HG03095 (cell line): Measurements from ENCODE around the gene NELL1.

ENCODE experiments used
- ATAC-seq: cut with Tn5 transposase; IDR thresholded peaks from one replicate; pipeline ENCODE4 v1.9.1; 2021; ENCODE audit warnings: moderate library complexity; ENCODE audit not compliant: unreplicated experiment

NELL1 gene

DNA sequence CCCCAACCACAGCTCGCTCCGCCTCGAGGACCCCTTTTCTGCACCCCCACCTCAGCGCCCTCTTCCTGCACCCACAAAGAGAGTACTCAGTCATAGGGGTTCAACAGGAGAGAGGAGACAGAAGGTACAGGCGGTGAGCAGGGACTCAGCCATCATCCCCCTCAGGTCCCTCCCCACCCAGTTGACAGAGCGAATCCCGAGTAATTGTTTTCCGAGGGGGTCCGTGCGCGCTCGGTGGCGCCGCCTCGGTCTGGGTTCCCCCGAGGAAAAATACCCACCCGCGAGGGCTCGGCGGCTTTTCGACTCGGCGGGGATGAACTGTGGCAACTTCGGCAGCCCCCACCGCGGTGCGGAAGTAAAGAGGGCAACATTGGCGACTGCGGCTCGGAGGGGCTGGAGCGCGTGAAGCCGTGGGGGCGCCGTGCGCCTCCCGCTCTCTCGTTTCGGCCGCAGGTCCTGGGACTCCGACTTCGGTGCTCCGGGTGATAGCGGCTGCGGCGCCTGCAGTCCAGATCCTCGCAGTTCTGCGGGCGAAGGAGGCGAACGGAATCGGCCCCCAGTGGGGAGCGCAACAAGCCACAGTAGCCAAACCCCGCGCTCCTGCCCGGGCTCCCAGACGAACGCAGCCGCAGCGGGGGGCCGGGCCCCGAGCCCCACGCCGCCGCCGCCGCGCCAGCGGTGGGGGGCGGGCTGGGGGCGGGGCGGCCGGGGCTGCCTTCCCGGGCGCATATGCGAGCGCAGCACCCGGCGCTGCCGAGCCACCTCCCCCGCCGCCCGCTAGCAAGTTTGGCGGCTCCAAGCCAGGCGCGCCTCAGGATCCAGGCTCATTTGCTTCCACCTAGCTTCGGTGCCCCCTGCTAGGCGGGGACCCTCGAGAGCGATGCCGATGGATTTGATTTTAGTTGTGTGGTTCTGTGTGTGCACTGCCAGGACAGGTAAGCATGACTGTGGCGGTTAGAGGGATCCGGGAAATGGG is at the start of gene NELL1:
NELL1 (plus strand) TSS at position 743 of the 976 bp plus-strand sequence.
- ATAC-seq: no peak

- no peak for ATAC-seq
Measured at GRCh38 chr11:20620988-20621387, 48.4 kb upstream of the NELL1 start.

DNA sequence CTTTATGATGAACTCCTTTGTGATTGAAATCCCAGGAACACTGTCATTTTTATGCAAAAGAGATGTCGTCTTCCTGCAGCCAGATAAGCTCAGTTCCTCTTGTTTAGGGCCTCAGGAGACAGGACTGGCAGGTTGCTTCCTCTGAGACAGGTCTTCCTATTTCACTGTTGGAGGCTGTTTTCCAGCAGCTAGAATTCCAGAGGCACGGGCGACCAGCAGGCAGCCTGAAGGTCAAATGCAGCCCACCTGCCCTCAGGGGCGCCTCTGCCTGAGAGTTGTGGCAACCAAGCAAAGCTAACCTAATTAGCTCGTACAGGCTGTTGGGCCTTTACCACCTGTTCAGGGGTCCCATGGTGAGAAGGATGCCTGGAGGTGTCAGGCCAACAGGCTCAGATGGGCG is 47.7 kb upstream of the NELL1 start:
- ATAC-seq: no peak

DNA sequence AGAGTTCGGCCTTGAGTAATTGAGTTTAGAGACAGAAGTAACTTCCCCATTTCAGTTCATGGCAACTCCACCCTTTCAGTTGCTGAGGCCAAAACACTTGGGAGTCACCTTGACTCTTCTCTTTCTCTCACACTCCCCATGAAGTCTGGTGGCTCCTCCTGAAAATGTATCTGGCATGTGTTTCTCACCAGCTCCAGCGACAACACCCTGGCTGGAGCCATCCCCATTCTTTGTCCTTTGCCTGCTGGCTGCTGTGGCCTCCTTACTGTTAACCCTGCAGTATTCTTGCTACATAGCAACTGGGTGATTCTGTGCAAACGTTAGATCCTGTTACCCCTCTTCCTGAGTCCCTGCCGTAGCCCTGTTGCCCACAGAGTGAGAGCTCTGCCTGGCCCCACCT is 46.1 kb upstream of the NELL1 start:
- no peak for ATAC-seq

GRCh38 chr11:20626279-20626678 is 43.1 kb upstream of the NELL1 start:
- ATAC-seq: no peak

DNA sequence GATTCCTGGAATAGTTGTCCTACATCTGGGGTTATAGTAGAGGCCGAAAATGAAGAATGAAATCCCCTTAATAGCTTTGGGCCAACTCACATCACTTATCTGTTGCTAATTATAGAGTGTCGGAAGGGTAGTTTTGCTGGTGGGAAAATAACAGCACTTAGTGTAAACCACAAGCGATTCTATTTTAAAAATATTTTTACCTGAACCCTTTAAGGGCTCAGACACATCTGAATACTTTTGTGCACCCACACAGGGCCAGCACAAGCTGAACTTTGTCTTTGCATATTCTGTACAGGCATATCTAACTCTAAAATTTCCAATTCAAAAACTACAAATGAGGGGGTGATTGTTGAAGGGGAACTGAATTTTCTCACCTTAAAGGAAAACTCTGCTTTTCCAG is 42.4 kb upstream of the NELL1 start:
- no peak for ATAC-seq

GRCh38 chr11:20627701-20628100 is 41.7 kb upstream of the NELL1 start:
- ATAC-seq: no peak

DNA sequence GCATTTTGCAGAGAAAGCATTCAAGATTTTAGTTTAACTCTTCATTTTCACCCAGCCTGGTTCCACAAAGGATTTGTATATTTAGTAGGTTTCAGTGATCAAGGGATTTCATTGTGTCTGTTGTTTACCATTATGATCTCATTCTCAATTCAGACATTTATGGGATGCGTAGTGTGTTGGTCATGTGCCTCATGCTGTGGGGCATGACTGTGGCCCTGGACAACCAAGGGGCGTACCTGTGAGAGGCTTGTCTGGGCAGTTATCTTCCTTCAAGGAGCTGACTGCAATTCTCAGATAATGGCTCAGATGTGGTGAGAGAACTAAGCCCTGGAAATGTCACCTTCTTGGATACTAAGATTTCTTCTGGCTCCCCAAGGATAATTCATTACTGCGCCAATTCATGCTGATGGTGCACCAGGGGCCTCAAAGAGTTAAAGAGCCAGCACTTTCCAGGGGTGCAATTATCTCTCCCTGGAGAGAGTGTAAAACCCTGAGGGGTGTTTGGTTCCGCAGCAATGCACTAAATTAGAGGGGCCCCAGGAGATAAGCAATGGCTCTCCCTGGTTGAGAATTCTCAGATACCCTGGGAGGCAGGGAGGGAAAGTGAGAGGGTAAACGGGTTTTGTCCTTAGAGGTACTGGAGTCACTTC is 37.7 kb upstream of the NELL1 start:
- no peak for ATAC-seq

GRCh38 chr11:20632169-20632532 is 37.2 kb upstream of the NELL1 start:
- no peak for ATAC-seq

DNA sequence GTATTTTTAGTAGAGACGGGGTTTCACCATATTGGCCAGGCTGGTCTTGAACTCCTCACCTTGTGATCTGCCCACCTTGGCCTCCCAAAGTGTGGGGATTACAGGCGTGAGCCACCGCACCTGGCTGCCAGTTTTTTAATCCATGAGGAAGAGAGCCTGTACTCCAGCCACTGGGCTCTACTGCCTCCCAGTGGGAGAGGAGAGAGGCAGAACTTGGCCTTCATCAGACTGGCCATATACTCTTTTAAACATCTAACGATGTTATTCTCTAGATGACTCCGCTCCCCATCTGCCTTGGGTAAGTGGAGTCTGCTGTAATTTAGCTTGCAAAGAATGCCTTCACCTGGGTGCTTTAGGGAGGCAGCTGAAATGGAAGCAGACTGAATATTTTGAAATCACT is 35.3 kb upstream of the NELL1 start:
- no peak for ATAC-seq

- no peak for ATAC-seq
Measured at GRCh38 chr11:20634781-20635180, 34.6 kb upstream of the NELL1 start.

- no peak for ATAC-seq
Measured at GRCh38 chr11:20638074-20638473, 31.3 kb upstream of the NELL1 start.

DNA sequence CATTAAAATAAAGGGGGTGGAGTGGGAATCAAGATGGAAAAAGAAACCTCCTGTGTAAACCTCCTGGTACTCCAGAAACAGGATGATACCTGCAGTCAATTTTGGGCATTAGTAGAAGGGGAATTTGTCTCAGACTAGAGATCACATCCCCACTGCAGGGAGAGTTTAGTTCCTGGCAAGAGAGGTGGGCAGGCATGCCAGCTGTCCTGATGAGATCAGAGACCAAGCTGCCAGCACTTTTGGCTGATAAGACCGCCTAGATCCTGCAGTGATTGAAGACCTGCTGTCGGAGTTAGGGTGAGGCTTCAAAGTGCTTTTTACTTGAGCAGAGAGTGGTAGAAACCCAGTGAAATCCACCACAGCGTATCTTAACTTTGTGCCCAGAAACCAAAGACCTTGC is 29.7 kb upstream of the NELL1 start:
- ATAC-seq: no peak

GRCh38 chr11:20640401-20640800 is 29.0 kb upstream of the NELL1 start:
- ATAC-seq: no peak

- ATAC-seq: no peak
Measured at GRCh38 chr11:20644360-20644759, 25.0 kb upstream of the NELL1 start.

DNA sequence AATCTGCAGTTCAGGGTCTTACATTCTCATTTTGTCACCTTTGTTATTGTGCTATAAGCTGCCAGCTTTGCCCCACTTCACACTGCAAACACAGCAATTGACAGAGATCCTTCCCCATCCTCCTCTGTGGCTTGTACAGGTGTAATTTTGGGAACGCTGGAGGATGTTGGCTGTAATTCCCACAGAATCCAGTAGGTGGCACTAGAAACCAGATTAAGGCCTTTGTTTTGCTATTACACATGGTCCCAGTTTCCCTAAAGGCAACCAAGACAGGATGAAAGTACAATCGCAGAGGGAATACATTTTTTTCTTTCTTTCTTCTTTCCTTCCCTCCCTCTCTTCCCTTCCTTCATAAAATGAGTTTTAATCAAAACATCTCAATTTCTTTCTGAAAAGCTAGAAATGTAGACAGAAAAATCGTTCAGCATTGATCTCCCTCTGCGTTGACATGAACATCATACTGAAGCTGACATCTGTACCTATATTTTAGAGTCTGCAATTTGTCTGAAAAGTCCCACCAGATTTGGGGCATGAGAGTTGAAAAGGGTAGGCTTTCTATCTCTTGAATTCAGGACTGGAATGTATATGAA is 21.3 kb upstream of the NELL1 start:
- ATAC-seq: no peak

DNA sequence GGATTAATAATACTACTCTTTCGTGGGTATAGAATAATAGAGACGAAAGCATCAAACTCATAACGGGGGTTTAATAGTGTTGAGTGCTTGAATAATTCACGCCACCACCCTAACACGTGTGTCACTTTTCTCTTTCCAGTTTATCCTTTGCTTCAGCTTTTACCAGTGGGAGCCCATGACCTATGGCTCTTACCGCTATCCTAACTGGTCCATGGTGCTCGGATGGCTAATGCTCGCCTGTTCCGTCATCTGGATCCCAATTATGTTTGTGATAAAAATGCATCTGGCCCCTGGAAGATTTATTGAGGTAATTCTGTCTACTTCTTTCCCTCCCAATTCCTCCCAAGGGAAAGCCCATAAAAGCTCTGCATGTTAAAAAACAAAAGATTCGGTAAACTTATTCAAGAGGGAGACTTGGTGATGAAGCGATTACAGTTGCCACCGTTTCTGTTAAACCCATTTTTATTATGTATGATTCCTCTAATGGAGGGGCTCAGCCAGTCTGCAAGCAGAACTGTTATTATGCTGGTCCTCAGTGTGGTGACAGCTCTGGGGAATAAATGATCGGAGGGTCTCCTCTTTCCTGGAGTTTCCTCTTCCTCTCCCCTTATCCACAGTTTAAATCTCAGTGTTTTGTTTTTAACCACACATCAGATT is 17.1 kb upstream of the NELL1 start:
- ATAC-seq: no peak

DNA sequence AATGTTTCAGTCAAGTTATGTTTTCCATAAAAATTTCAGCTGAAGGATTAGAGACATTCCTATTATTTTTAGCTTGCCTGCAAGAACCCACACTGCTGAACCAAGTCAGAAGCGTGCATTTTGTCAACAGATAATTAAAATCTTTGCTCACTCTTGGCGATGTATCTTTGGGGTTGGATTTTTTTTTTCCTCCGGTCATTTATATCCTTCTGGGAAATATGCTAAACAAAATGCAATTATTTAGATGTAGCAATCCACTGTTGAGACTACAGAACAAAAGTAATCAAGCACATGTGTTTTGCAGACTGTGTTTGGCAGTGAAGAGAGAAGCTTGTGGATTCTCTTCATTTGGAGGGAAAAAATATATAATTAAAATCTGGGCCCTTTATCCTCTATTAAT is 15.3 kb upstream of the NELL1 start:
- no peak for ATAC-seq

- ATAC-seq: no peak
Measured at GRCh38 chr11:20656901-20657300, 12.5 kb upstream of the NELL1 start.

GRCh38 chr11:20658135-20658534 is 11.3 kb upstream of the NELL1 start:
- no peak for ATAC-seq

- no peak for ATAC-seq
Measured at GRCh38 chr11:20661445-20661844, 7.9 kb upstream of the NELL1 start.
